ENCODE data around the gene COL5A3. TPM values are rescaled to one million over a fixed set of nuclear protein-coding genes. Genes with fewer than 3 reads are reported as not detected.

COL5A3 gene
- total and polyA plus RNA-seq, 10 donors: 0.51 to 4.8 (median 1.0) TPM

DNA sequence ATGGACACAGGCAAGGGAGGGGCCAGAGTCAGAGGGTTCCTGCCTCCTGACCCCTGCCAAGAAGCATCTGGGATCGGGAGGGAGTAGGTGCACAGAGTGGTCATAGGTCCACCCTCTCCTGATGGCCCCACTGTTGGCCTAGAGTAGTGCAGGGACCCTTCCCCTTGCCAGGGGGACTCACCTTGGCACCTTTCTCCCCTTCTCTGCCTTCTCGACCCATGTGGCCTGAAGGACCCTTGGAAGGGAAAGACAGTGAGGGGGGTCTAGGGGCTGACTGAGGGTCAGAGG is 40.7 kb downstream of the COL5A3 start:
- Histone ChIP-seq H3K27me3 (replicated peaks in 1 of 7) (peaks cover 0 to 49% (median 10%) of the 10 kb centered on the region in 7 donors), H3K36me3 (no peaks in the 10 kb centered on the region), H3K4me1 (no peaks in the 10 kb centered on the region), H3K4me3 (no peak overlapping the region), H3K9me3 (no peaks in the 10 kb centered on the region), H3K27ac (no peak overlapping the region)
- WGBS, 5 donors: 71 to 90% (median 84%) methylated on average over 2 of the region's 2 CpGs
- no peak for DNase-seq
- TF ChIP-seq POLR2A (IDR thresholded peaks at IDR 0.05) (no peak), POLR2AphosphoS5 (IDR thresholded peaks at IDR 0.05) (no peak)
- TF ChIP-seq, protein P1, sequence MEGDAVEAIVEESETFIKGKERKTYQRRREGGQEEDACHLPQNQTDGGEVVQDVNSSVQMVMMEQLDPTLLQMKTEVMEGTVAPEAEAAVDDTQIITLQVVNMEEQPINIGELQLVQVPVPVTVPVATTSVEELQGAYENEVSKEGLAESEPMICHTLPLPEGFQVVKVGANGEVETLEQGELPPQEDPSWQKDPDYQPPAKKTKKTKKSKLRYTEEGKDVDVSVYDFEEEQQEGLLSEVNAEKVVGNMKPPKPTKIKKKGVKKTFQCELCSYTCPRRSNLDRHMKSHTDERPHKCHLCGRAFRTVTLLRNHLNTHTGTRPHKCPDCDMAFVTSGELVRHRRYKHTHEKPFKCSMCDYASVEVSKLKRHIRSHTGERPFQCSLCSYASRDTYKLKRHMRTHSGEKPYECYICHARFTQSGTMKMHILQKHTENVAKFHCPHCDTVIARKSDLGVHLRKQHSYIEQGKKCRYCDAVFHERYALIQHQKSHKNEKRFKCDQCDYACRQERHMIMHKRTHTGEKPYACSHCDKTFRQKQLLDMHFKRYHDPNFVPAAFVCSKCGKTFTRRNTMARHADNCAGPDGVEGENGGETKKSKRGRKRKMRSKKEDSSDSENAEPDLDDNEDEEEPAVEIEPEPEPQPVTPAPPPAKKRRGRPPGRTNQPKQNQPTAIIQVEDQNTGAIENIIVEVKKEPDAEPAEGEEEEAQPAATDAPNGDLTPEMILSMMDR (IDR thresholded peaks at IDR 0.05 in 8 of 11, conservative IDR thresholded peaks at IDR 0.05 in 3 of 11): no peak
- intact Hi-C loops (cut with DNase I; ENCODE audit: low total_unique reads): no loop called here

DNA sequence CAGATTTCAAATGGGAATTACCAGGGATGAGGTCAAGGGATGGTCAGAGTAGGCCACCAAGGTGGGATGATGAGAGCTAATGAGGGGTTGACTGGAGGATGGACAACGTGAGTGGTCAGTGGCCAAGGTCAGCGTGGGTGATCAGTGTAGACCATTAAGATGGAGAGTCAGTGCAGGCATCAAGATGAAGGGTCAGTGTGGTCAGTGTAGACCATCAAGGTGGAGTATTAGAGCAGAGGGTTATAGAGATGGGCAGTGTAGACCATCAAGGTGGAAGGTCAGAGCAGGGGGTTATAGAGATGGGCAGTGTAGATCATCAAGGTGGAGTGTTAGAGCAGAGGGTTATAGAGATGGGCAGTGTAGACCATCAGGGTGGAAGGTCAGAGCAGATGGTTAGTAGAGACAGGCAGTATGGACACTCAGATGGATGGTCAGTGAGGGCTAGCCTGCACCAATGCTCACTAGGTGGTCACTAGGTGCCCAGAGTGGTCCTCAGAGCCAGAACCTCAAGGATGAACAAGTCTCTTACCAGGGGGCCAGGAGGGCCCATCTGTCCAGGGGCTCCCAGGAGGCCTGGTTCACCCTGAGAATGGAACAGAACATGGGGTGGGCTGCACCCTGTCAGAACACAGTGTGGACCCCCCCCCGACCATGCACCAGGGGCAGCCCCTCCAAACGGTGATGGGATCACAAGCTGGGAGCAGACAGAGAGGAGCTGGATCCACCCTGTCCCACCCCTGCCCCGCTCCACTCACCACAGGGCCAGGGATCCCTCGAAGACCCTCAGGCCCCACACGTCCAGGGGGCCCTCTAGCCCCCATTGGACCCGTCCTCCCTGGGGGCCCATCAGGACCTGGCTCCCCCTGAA is 41.2 kb downstream of the COL5A3 start:
- Histone ChIP-seq H3K27ac (no peak overlapping the region), H3K36me3 (no peaks in the 10 kb centered on the region), H3K9me3 (no peaks in the 10 kb centered on the region), H3K4me3 (no peak overlapping the region), H3K4me1 (no peaks in the 10 kb centered on the region), H3K27me3 (replicated peaks in 1 of 7) (peaks cover 0 to 55% (median 10%) of the 10 kb centered on the region in 7 donors)
- DNase-seq: no peak
- WGBS, 5 donors: 61 to 76% (median 73%) methylated on average over 7 to 8 of the region's 8 CpGs
- intact Hi-C loops (cut with DNase I; ENCODE audit: low total_unique reads): no loop called here
- TF ChIP-seq, protein P1 (IDR thresholded peaks at IDR 0.05 in 8 of 11, conservative IDR thresholded peaks at IDR 0.05 in 3 of 11): no peak

DNA sequence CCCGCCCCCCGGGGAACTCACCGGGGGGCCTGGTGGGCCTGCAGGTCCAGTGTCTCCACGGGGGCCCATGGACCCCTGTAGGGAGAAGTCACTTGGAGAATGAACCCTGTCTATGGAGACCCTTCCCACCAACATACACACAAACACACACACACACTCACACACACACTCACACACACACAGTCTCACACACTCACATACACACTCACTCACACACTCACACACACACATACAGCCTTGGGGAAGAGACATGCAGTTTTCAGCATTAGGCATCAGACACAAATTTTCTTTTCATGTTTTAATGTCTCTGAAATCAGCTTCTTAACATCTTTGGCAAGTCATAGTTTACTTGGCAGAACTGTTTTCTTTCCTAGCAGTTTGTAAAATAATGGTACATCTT is 43.0 kb downstream of the COL5A3 start:
- TF ChIP-seq POLR2A (IDR thresholded peaks at IDR 0.05): no peak
- TF ChIP-seq, protein P1 (IDR thresholded peaks at IDR 0.05 in 8 of 11, conservative IDR thresholded peaks at IDR 0.05 in 3 of 11): no peak
- no peak for TF ChIP-seq POLR2AphosphoS5 (IDR thresholded peaks at IDR 0.05)
- Histone ChIP-seq H3K27me3 (replicated peaks in 1 of 7) (peaks cover 0 to 69% (median 10%) of the 10 kb centered on the region in 7 donors), H3K4me1 (no peaks in the 10 kb centered on the region), H3K27ac (no peak overlapping the region), H3K36me3 (no peaks in the 10 kb centered on the region), H3K4me3 (no peak overlapping the region), H3K9me3 (no peaks in the 10 kb centered on the region)
- DNase-seq: no peak
- 49 to 80% (median 50%) methylated on average over 1 to 4 of the region's 4 CpGs for WGBS, 5 donors
- intact Hi-C loops (cut with DNase I; ENCODE audit: low total_unique reads): no loop called here

DNA sequence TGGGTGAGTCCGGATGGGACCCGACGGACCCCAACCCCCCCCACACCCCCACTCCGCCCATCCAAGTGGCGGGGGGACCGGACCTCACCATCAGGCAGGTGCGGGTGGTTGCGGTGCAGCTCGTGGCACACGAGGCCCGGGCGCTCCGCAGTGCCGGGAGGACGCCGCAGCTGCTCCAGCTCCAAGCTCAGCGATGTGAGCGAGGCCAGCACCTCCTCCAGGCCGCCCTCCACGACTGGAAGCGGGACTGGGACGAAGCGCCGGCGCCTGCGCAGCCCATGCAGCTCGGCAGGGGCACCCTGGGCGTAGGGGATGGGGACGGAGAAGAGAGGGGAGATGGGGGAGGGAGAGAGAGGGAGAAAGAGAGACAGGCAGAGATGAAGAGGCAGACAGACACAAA is 43.9 kb downstream of the COL5A3 start:
- DNase-seq: no peak
- no peak overlapping the region for H3K27ac ChIP-seq
- no peaks in the 10 kb centered on the region for H3K9me3 ChIP-seq
- intact Hi-C loops (cut with DNase I; ENCODE audit: low total_unique reads): no loop called here
- no peaks in the 10 kb centered on the region for H3K4me1 ChIP-seq
- H3K36me3 ChIP-seq: no peaks in the 10 kb centered on the region
- H3K4me3 ChIP-seq: no peak overlapping the region
- H3K27me3 ChIP-seq (replicated peaks in 1 of 7): peaks cover 0 to 77% (median 10%) of the 10 kb centered on the region in 7 donors
- TF ChIP-seq, protein P1 (IDR thresholded peaks at IDR 0.05 in 8 of 11, conservative IDR thresholded peaks at IDR 0.05 in 3 of 11): no peak
- no peak for TF ChIP-seq POLR2A (IDR thresholded peaks at IDR 0.05)
- no peak for TF ChIP-seq POLR2AphosphoS5 (IDR thresholded peaks at IDR 0.05)
- WGBS, 5 donors: 8 to 16% (median 10%) methylated on average over 11 to 29 of the region's 29 CpGs

All from spleen (tissue), 11 donors.